Forelimb muscle (tissue), 1 donor: ENCODE measurements around the gene SNX30. TPM values are rescaled to one million over a fixed set of nuclear protein-coding genes. Genes with fewer than 3 reads are reported as not detected.
A peak's percentile ranks its signal among the peaks of the same experiment; 100 is the strongest.

Experiments used
- DNase-seq: peaks from one replicate; pipeline ENCODE4 v3.0.0-alpha.2; 2013; ENCODE audit warnings: low read depth
- polyA plus RNA-seq: library from polyadenylated mRNA; unstranded; fragments of 120-200 nt; gene quantifications from one replicate; pipeline ENCODE4 v1.2.1, GENCODE V29; 2013; ENCODE audit not compliant: insufficient read length

Gene SNX30
- polyA plus RNA-seq, 1 donor = 9.3 TPM

GRCh38 chr9:112782218-112782617, 31.7 kb downstream of the SNX30 start:
- no peak for DNase-seq

- DNase-seq = no peak
These were observed 33.0 kb downstream of the SNX30 start for GRCh38 chr9:112783551-112783954.

- DNase-seq = no peak
These were observed 33.6 kb downstream of the SNX30 start for GRCh38 chr9:112784020-112784785.

GRCh38 chr9:112785986-112786385, 35.4 kb downstream of the SNX30 start:
- no peak for DNase-seq

- no peak for DNase-seq
These were observed 36.4 kb downstream of the SNX30 start for GRCh38 chr9:112786829-112787520.

- no peak for DNase-seq
These were observed 37.4 kb downstream of the SNX30 start for GRCh38 chr9:112787978-112788377.

GRCh38 chr9:112789473-112789872, 38.9 kb downstream of the SNX30 start:
- DNase-seq = no peak

GRCh38 chr9:112789891-112790774, 39.6 kb downstream of the SNX30 start:
- DNase-seq = no peak

GRCh38 chr9:112792670-112793069, 42.1 kb downstream of the SNX30 start:
- DNase-seq = no peak

GRCh38 chr9:112793213-112793810, 42.8 kb downstream of the SNX30 start:
- no peak for DNase-seq

GRCh38 chr9:112794731-112795130, 44.2 kb downstream of the SNX30 start:
- no peak for DNase-seq

GRCh38 chr9:112795921-112796320, 45.4 kb downstream of the SNX30 start:
- no peak for DNase-seq

- DNase-seq = no peak
These were observed 45.9 kb downstream of the SNX30 start for GRCh38 chr9:112796485-112796884.

- no peak for DNase-seq
These were observed 58.8 kb downstream of the SNX30 start for GRCh38 chr9:112809351-112809848.

GRCh38 chr9:112809906-112810305, 59.3 kb downstream of the SNX30 start:
- DNase-seq = no peak

- no peak for DNase-seq
These were observed 60.3 kb downstream of the SNX30 start for GRCh38 chr9:112810696-112811490.

- no peak for DNase-seq
These were observed 61.0 kb downstream of the SNX30 start for GRCh38 chr9:112811518-112811917.

- DNase-seq = no peak
These were observed 65.3 kb downstream of the SNX30 start for GRCh38 chr9:112815868-112816267.

- no peak for DNase-seq
These were observed 67.3 kb downstream of the SNX30 start for GRCh38 chr9:112817860-112818203.

GRCh38 chr9:112819635-112820496, 69.3 kb downstream of the SNX30 start:
- DNase-seq = peak; percentile 40
